Stimulated activated CD4-positive, alpha-beta T cell treated with anti-CD3 and anti-CD28 coated beads, Interleukin-1b, Interleukin-23, amount 100 ng/mL, for 1 hour (primary cell): ENCODE data around the gene ZSCAN18.
A peak's percentile ranks its signal among the peaks of the same experiment; 100 is the strongest.
"Not testable (repeated sequence)": the region's sequence is repeated elsewhere in the genome, so short reads cannot be mapped to it uniquely, and the experiment has no call there.

ENCODE experiments used
- DNase-seq, 2 donors: peaks; one replicate each; pipeline ENCODE4 v3.0.0-alpha.2; 2020; ENCODE audit warnings: low read depth in 2 of 2

ZSCAN18 gene

DNA sequence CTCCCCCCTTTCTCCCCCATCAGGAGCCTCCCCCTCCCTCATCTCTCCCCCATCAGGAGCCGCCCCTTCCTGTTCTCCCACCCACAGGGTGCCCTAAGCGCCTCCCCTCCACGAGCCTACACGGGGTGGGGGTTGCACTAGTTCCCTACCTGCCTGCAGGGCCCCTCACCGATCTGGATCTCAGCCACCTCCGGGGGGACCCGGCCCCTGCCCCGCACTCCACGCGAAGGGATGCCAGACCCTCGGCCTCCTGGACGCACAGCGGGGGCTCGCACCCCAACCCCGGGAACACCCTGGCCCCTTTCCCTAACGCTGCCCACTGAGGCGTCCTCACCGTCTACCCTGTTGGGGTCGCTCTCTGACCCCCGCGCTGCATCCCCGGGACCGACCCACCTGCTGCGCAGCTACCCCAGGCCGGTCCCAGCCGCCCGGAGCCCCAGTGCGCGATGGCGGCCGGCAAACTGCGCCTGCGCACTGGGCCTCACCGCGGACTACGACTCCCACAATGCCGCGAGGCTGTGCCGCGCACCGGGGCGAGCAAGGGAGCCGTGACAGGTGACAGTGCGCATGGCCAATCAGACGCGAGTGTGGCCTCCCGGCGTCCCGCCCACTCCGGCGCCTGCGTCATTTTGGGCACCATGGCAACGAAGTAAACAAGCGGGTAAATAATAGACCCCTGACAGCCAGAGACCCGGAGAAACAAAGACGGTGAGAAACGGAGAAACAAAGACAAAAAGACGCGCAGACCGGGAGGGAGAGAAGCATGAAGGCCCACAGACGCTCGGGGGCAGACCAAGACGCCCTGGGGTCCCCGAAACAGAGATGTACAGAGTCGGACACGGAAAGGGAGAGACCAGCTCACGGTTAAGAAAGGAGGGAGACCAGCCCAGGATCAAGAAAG lies at the start of gene ZSCAN18:
TSS of gene ZSCAN18 (minus strand) at position 451 of the 901 bp plus-strand sequence. CDS start 7,964 bp downstream, outside the sequence.
- peak; percentile 88 to 96 for DNase-seq

GRCh38 chr19:58147475-58147874 lies 49.4 kb upstream of the ZSCAN18 start:
- not testable (repeated sequence) for DNase-seq

GRCh38 chr19:58145849-58146248 lies 47.8 kb upstream of the ZSCAN18 start:
- no peak for DNase-seq

DNA sequence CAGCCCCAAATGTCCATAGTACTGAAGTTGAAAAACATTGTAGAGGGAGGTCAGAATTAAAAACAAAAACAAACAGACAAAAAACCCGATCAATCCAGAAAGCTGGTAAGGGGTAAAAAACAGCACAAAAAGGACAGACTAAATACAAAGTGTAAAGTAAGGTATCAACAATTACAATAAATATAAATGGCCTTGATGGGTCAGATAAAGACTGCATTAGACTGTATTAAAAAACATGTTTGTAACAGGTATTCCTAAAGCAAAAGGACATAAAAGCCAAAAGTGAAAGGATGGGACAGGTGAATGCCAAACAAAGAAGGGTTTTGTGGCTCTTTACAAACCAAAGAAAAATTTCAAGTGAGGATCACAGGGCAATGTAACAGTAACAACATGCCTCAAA lies 36.2 kb upstream of the ZSCAN18 start:
- no peak for DNase-seq

- DNase-seq = no peak
Measured at GRCh38 chr19:58129284-58129683, 31.3 kb upstream of the ZSCAN18 start.

DNA sequence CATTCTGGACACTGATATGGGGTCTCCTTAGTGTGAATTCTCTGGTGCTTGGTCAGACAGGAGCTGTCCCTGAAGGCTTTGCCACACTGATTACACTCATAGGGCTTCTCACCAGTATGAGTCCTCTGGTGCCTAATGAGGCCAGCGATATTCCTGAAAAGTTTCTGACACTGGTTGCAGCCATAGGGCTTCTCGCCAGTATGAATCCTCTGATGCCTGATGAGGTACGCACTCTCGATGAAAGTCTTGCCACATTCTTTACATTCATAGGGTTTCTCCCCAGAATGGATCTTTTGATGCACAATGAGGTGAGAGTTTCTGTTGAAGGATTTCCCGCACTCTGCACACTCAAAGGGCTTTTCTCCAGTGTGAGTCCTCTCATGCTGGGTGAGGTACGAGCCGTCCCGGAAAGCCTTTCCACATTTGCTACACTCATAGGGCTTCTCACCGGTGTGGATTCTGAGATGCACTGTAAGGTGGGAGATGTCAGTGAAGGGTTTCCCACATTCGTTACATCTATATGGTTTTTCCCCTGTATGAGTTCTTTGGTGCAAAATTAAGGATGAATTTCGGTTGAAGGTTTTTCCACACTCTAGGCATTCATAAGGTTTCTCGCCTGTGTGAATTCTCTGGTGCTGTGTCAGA lies 30.1 kb upstream of the ZSCAN18 start:
- DNase-seq = no peak

- DNase-seq = no peak
Measured at GRCh38 chr19:58123354-58123753, 25.3 kb upstream of the ZSCAN18 start.

- DNase-seq = no peak
Measured at GRCh38 chr19:58118979-58119733, 21.1 kb upstream of the ZSCAN18 start.

GRCh38 chr19:58117841-58118575 lies 20.0 kb upstream of the ZSCAN18 start:
- no peak for DNase-seq

DNA sequence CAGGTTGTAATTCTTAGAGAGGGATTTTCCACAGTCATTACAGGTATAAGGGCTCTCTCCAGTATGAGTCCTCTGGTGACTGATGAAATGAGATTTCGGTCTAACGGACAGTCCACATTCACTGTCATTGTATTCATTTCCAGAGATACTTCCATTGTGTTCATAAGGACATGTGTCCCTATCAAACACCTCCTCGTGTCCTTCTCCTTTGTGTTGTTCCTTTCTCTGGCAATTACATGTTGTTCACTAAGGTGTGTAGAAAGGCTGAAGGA lies 10.5 kb upstream of the ZSCAN18 start:
- no peak for DNase-seq

DNA sequence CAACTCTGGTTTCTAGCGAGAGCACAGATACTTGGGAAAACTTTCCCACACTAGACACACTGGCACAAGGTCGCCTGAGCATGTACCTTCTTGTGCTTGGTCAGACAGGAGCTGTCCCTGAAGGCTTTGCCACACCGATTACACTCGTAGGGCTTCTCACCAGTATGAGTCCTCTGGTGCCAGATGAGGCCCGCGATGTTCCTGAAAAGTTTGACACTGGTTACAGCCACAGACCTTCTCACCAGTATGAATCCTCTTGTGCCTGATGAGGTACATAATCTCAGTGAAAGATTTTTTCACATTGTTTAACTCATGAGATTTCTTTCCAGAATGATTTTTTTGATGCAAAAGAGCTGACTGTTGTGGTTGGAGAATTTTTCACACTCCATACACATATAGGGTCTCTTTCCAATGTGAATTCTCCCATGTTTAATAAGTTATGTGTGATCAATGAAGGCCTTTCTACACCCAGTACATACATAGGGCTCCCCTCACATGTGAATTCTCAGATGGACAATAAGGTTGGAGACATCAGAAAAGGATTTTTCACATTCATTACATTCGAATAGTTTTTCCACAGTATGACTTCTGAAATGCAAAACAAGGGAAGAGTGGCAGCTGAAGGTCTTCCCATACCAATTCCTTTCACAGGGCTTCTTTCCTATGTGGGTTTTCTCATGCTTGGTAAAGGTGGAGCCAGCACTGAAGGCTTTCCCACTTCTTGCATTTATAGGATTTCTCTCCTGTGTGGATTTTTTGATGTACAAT lies 9.9 kb upstream of the ZSCAN18 start:
- DNase-seq = no peak

DNA sequence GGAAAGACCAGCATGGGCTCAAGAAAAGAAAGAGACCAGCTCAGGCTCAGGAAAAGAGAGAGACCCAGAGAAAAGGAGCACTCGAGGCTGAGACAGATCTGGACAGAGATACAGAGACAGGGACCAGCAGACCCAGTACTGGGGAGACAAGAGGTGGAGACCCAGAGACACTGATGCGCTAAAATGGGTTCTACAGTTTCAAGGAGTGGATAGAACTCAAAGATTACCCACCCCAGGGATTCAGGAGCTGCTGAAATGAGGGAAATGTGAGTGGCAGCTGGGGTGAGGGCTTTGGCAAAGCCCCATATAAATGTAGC lies 609 bp upstream of the ZSCAN18 start:
- no peak for DNase-seq

DNA sequence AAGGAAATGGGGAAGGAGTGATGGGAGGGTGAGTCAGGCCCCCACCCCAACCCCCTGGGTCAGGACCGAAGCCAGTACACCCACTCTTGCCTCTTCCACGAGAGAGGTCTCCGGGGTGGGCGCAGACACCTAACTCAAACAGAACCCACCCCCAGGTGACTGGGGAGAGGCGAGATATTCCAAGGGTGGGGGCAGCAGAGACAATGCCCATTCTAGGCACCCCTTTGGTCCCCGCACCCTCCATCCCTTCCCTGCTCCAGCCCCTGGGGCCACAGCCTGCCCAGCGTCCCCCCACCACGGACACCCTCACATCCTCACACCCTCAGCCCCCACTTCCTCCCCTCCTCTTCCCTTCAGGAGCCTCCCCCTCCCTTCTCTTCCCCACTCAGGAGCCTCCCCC lies 682 bp downstream of the ZSCAN18 start:
- no peak for DNase-seq

- no peak for DNase-seq
Measured at GRCh38 chr19:58096884-58097283, 1.1 kb downstream of the ZSCAN18 start.

DNA sequence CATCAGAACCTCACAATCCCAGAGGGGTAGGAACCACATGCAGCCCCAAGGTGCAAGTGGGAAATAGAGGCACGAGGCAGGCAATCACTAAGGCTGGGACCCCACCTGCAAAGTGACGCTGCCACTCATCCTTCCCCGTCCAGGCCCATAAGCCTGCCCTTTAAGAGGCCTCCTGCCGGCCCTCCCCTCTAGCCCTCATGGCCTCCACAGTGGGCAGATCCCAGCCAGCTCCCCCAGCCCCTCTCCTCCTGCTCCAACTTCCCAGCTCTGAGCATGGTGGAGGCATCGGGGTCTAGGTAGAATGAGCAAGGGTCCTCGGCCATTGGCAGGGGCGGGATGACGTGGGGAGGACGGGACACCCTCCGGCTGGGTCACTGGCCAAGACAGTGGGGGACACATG lies 2.7 kb downstream of the ZSCAN18 start:
- no peak for DNase-seq

GRCh38 chr19:58093071-58093470 lies 5.0 kb downstream of the ZSCAN18 start:
- no peak for DNase-seq

GRCh38 chr19:58091251-58091995 lies 6.6 kb downstream of the ZSCAN18 start:
- no peak for DNase-seq

- DNase-seq = no peak
Measured at GRCh38 chr19:58089846-58090245, 8.2 kb downstream of the ZSCAN18 start.

DNA sequence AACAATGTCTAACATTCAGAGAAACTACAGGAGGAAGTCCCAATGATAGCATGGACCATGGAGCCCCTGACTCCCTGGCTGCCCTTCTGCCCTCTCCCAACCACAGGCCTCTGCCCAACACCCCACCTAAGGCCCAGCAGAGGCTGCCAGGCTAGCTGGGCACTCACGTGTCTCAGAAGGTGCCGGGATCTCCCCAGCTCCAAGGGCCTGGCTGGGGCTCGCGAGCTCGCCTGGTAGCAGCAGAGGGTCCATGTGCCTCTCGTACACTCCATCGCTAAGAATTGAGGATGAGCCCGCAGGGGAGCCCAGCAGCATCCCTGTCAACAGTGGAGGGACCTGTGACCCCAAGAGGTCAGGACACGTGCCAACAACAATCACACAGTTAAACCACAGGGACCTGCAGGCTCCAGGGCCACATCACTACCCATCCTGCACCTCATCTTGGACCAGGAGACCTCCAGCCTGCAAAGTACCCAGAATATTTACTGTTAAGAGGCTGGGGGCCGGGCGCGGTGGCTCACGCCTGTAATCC lies 9.4 kb downstream of the ZSCAN18 start:
- DNase-seq = no peak
